UCSD-AML1 (cell line): ENCODE results near the gene SLC18A2.
A peak's percentile ranks its signal among the peaks of the same experiment; 100 is the strongest.
"Not testable (repeated sequence)": the region's sequence is repeated elsewhere in the genome, so short reads cannot be mapped to it uniquely, and the experiment has no call there.

ENCODE experiments used
- DNase-seq: peaks from one replicate; lab custom pipeline; 2025; ENCODE audit not compliant: unreplicated experiment; lab: John Stamatoyannopoulos, UW

The SLC18A2 gene

GRCh38 chr10:117240621-117241529 lies at the start of gene SLC18A2:
Gene SLC18A2 (plus strand): TSS chr10:117241114. CDS start chr10:117241694, 580 bp downstream.
- DNase-seq: no peak

- DNase-seq: no peak
Observed at GRCh38 chr10:117197189-117197588, 43.7 kb upstream of the SLC18A2 start, which contains the start of gene KCNK18. Gene KCNK18 (plus strand): TSS chr10:117197489. CDS start chr10:117197489, 0 bp downstream.

GRCh38 chr10:117198088-117198487 lies 42.8 kb upstream of the SLC18A2 start:
- DNase-seq: no peak

GRCh38 chr10:117201826-117202225 lies 39.1 kb upstream of the SLC18A2 start:
- DNase-seq: no peak

- DNase-seq: no peak
Observed at GRCh38 chr10:117204316-117204715, 36.6 kb upstream of the SLC18A2 start.

- no peak for DNase-seq
Observed at GRCh38 chr10:117212176-117212575, 28.7 kb upstream of the SLC18A2 start.

- no peak for DNase-seq
Observed at GRCh38 chr10:117214401-117214800, 26.5 kb upstream of the SLC18A2 start.

GRCh38 chr10:117215079-117215478 lies 25.8 kb upstream of the SLC18A2 start:
- no peak for DNase-seq

GRCh38 chr10:117216028-117216427 lies 24.9 kb upstream of the SLC18A2 start:
- no peak for DNase-seq

GRCh38 chr10:117216611-117217195 lies 24.2 kb upstream of the SLC18A2 start:
- peak; percentile 80 for DNase-seq

- peak; percentile 52 for DNase-seq
Observed at GRCh38 chr10:117217196-117217761, 23.6 kb upstream of the SLC18A2 start.

- no peak for DNase-seq
Observed at GRCh38 chr10:117218654-117219053, 22.3 kb upstream of the SLC18A2 start.

- DNase-seq: no peak
Observed at GRCh38 chr10:117221156-117221711, 19.7 kb upstream of the SLC18A2 start.

GRCh38 chr10:117222552-117222951 lies 18.4 kb upstream of the SLC18A2 start:
- no peak for DNase-seq

- DNase-seq: no peak
Observed at GRCh38 chr10:117222976-117223692, 17.8 kb upstream of the SLC18A2 start.

GRCh38 chr10:117223693-117224430 lies 17.1 kb upstream of the SLC18A2 start:
- DNase-seq: no peak

GRCh38 chr10:117224881-117225280 lies 16.0 kb upstream of the SLC18A2 start:
- DNase-seq: no peak

- DNase-seq: peak; percentile 66
Observed at GRCh38 chr10:117226813-117227451, 14.0 kb upstream of the SLC18A2 start.

GRCh38 chr10:117228210-117228609 lies 12.7 kb upstream of the SLC18A2 start:
- DNase-seq: no peak

- DNase-seq: not testable (repeated sequence)
Observed at GRCh38 chr10:117230107-117230506, 10.8 kb upstream of the SLC18A2 start.
